GM04503 (cell line): ENCODE measurements around the gene SRPK3.
"Not testable (repeated sequence)": the region's sequence is repeated elsewhere in the genome, so short reads cannot be mapped to it uniquely, and the experiment has no call there.

Experiments used
- DNase-seq: peaks from one replicate; pipeline ENCODE4 v3.0.0-alpha.2; 2012; ENCODE audit warnings: low read depth

SRPK3 gene

GRCh38 chrX:153746359-153746758 lies 34.5 kb upstream of the SRPK3 start:
- DNase-seq, result no peak

DNA sequence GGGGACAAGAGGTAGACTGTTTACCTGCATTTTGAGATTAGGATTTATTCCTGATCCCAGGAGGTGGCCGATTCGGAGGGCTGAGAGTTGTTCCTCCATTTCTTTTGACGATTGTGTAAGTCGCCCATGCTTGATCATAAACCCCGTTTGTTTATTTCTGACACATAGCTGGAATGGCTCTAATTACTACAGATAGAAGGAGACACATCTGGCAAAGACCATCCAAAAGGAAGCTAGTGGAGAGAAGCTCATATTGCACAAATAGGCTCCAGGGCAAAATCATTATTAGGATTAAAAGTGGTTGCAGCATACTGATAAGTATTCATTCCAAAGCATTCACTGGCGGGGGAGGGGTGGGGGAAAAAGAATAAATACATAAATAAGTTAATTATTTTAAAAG lies 33.9 kb upstream of the SRPK3 start:
- not testable (repeated sequence) for DNase-seq

DNA sequence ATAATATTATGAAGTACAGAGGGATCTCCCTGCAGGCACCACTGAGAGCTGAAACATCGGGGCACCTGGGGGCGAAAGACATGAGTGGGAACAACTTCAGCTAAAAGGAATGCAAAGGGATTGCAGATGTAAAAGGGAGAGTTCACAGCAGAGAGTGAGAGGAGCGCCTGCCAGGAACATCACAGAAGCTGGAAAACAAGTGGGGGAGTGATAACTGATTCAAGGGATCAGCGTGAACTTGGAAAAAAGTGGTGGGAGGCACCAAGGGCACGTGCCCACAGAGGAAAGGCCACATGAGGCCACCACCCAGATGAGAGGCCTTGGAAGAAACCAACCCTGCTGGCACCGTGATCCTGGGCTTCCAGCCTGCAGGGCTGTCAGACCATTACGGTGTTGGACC lies 31.8 kb upstream of the SRPK3 start:
- not testable (repeated sequence) for DNase-seq

- no peak for DNase-seq
These were observed 30.6 kb upstream of the SRPK3 start for GRCh38 chrX:153750127-153750774.

- DNase-seq, result no peak
These were observed 25.7 kb upstream of the SRPK3 start for GRCh38 chrX:153755136-153755535.

- DNase-seq, result no peak
These were observed 19.0 kb upstream of the SRPK3 start for GRCh38 chrX:153761863-153762262.

GRCh38 chrX:153762626-153763173 lies 18.1 kb upstream of the SRPK3 start:
- DNase-seq, result no peak

DNA sequence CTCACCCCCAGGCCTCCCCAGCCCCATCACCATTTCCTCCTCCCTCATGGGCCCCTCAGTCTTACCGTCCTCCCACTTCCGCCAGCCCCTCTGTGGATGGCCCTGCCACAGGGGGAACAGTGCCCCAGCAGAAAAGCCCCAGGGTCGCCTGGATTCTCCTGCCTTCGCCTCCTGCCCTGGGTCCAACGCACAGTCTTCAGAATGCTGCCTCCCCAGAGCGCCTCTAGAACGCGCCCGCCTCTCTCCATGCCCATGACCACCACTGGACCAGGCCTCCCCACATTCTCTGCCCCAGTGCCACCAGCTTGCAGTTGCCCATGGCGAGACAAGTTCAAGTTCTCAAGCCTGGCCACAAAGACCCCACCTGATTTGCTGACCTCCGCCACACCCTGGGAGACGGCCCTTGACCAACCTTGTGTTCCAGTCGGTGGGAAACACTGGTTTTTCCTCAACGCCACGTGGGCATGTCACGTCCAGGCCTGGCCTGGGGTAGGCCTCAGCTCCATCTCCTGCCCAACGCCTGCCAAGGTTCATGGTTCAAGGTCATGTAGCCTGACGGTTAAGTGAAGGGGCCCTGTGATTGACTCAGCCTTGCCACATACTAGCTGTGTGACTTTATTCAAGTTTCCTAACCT lies 17.4 kb upstream of the SRPK3 start:
- no peak for DNase-seq

DNA sequence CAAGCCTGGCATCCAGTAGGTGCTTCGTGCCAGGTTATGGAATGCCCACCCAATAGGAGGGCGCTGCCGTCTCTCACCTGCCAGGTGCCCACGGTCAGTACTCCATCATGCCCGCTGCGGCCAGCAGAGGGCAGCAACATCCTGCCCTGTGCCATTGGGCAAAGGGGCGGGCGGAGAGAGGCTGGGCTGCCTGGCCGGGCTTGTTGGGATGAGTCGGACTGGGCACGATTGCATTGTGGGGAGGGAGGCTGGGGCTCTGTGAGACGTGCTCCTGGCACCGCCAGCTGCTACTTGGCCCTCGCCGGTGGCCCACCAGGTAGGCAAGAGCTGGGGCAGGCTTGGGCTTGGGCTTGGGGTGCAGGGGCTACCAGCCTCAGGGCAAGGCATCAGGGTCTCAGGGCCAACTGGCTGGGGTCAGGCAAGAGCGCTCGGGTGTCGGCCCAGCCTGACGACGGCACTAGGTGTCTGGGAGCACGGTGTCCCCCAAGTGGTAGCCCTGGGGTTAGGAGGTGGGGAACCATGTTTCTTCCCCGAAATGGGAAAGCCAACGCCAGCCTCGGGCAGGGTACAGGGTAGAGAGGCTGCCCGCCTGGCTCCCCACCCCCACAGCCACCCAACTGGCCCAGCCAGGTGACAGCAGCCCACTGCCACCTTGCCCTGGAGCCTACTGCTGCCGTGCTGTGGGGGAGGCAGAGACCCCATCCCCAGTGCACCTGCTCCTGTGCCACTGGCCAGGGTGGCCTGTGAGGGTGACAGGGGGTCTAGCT lies 16.7 kb upstream of the SRPK3 start, which contains the start of gene PLXNB3:
PLXNB3 (plus strand) TSS at position 261 of the 767 bp plus-strand sequence. CDS start 1,287 bp downstream, outside the sequence.
- no peak for DNase-seq

GRCh38 chrX:153764786-153765137 lies 16.1 kb upstream of the SRPK3 start:
- DNase-seq, result no peak

DNA sequence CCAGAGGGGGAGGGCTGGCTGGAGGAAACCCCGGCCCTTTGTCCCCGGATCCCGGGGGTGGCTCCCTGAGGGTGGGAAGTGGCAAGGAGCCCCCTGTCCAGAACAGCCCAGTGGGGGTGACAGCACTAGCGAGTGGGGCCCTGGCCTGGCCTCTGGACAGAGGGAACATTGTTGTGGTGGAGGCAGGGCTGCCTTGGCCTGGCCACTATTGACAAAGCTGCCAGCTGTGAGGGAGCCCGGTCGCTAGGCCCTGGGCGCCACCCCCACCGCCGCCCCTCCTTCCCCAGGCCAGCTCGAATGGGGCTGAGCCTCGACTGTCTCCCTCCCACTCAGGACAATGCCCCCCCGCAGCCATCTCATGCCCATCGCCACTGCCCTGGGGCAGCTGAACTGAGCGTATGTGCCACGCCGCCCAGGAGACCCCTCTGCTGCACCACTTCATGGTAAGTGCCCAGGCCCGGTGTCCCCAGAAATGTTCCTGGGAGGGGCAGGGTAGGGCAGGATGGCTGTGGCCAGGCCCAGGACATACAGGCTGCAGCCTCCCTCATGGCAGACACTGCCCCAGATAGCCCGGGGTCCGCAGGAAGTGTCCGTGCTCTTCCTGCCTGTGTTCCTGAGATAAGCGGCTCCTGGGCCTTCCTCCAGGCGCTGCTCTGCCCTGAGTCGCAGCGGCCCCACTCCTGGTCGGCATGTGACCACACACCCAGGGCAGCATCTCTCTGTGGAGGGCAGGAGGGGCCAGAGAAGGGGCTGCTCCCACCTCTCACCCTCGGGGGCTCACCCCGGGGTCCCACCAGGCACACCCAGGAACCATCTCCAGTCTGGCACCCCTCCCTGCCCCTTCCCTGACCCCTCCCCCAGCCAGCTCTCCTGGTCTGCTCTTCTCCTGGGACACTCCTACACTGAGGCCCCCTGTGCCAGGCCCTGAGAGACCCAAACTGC lies 15.4 kb upstream of the SRPK3 start:
- DNase-seq, result no peak

DNA sequence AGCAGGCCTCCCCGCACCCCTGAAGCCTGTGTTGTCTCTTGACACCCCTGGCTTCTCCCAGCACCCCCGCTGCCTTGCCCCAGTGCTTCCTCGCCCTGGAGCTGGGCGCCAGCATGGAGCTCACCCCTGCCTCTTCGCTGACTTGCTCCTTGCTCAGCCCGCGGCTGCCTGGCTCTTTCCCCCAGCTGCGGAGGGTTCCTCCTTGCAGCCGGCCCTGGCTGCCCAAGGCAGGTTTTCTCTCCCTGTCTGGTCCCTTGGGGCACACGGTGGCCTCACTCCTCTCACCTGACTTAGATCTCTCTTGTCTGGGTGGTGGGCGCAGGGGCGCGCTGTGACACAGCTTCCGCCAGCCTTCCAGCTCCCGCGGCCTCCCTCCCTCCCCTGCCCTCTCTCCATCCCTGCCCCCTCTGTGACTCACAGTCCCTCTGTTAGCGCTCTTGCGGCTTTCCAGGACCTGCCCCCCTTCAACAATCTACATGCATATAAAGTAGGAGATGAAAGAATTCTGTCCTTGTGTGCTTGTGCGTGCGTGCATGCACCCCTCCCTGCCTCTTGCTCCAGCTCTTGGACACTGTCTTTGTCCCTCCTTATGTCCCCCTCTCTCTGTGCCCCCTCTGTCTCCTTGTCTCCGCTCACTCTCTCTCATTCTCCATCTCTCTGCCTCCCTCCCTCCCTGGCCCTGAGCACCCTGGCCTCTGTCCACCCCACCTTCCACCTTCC lies 14.6 kb upstream of the SRPK3 start:
- peak; percentile 19 for DNase-seq

DNA sequence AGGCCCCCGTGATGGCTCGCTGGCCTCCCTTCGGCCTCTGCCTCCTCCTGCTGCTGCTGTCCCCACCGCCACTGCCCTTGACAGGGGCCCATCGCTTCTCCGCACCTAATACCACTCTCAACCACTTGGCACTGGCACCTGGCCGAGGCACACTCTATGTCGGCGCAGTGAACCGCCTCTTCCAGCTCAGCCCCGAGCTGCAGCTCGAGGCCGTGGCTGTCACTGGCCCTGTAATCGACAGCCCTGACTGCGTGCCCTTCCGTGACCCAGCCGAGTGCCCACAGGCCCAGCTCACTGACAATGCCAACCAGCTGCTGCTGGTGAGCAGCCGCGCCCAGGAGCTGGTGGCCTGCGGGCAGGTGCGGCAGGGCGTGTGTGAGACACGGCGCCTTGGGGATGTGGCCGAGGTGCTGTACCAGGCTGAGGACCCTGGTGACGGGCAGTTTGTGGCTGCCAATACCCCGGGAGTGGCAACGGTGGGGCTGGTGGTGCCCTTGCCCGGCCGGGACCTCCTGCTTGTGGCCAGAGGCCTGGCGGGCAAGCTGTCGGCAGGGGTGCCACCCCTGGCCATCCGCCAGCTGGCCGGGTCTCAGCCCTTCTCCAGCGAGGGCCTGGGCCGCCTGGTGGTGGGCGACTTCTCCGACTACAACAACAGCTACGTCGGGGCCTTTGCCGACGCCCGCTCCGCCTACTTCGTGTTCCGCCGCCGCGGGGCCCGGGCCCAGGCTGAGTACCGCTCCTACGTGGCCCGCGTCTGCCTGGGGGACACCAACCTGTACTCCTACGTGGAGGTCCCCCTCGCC lies 13.8 kb upstream of the SRPK3 start:
- DNase-seq, result no peak

GRCh38 chrX:153767674-153768055 lies 13.2 kb upstream of the SRPK3 start:
- no peak for DNase-seq

DNA sequence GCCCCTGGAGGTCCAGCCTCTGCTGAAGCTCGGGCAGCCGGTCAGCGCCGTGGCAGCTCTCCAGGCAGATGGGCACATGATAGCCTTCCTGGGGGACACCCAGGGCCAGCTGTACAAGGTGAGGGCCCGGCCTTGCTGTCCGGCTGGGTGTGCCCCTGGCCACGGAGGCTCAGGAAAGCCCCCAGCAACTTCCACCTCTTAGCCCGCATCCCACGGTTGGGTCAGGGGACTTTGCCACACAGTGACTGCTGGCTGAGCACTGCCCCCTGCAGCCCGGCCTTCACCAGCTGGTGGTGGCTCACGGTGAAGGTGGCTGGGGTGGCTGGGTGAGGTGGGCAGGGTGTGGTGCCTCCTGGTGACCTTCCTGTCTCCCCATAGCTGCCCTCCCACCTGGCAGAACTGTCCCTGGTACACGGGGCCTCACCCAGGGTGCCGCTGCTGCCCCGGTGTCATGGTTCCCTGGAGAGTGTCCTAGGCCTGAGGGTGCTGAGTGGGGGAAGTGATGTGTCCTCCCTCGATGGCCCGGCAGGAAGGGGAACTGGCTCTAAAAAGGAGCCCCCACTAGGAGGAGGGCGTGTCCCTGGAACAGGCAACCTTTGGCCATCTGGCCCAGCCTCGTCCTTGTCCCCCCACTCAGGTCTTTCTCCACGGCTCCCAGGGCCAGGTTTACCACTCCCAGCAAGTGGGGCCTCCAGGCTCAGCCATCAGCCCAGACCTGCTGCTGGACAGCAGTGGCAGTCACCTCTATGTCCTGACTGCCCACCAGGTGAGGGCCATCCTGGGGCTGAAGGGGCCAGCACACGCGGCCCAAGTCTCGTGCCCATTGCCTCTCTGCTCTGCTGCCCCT lies 12.3 kb upstream of the SRPK3 start:
- no peak for DNase-seq

- no peak for DNase-seq
These were observed 11.5 kb upstream of the SRPK3 start for GRCh38 chrX:153769158-153769864.

- DNase-seq, result no peak
These were observed 10.8 kb upstream of the SRPK3 start for GRCh38 chrX:153769865-153770600.
